Hippocampal formation (tissue), 2 donors: Measurements from ENCODE around the gene LMNB1.
"Not testable (repeated sequence)": the region's sequence is repeated elsewhere in the genome, so short reads cannot be mapped to it uniquely, and the experiment has no call there.

ENCODE experiments used
- DNase-seq, 2 donors: peaks; one replicate each; lab custom pipeline; 2025; lab: John Stamatoyannopoulos, UW

LMNB1 gene

GRCh38 chr5:126778675-126779403 lies 1.9 kb downstream of the LMNB1 start:
- no peak for DNase-seq

GRCh38 chr5:126780165-126780827 lies 3.4 kb downstream of the LMNB1 start:
- DNase-seq: peak; percentile 11 to 67

GRCh38 chr5:126788409-126788808 lies 11.5 kb downstream of the LMNB1 start:
- not testable (repeated sequence) for DNase-seq

GRCh38 chr5:126793097-126793496 lies 16.2 kb downstream of the LMNB1 start:
- DNase-seq: no peak

GRCh38 chr5:126793648-126794047 lies 16.7 kb downstream of the LMNB1 start:
- not testable (repeated sequence) for DNase-seq

- no peak for DNase-seq
Measured at GRCh38 chr5:126794157-126794828, 17.4 kb downstream of the LMNB1 start.

- DNase-seq: no peak
Measured at GRCh38 chr5:126799780-126800179, 22.8 kb downstream of the LMNB1 start.

GRCh38 chr5:126801174-126801991 lies 24.4 kb downstream of the LMNB1 start:
- DNase-seq: no peak

- DNase-seq: peak in 1 of 2 donors; percentile 18
Measured at GRCh38 chr5:126801992-126802294, 25.0 kb downstream of the LMNB1 start.

- no peak for DNase-seq
Measured at GRCh38 chr5:126805063-126805462, 28.1 kb downstream of the LMNB1 start.

- no peak for DNase-seq
Measured at GRCh38 chr5:126808521-126808988, 31.6 kb downstream of the LMNB1 start.

GRCh38 chr5:126809916-126810315 lies 33.0 kb downstream of the LMNB1 start:
- DNase-seq: no peak

GRCh38 chr5:126810596-126811380 lies 33.9 kb downstream of the LMNB1 start:
- DNase-seq: no peak

- no peak for DNase-seq
Measured at GRCh38 chr5:126811515-126812198, 34.7 kb downstream of the LMNB1 start.

- no peak for DNase-seq
Measured at GRCh38 chr5:126812199-126812570, 35.2 kb downstream of the LMNB1 start.

- DNase-seq: not testable (repeated sequence)
Measured at GRCh38 chr5:126813799-126814198, 36.9 kb downstream of the LMNB1 start.

- no peak for DNase-seq
Measured at GRCh38 chr5:126814721-126815404, 37.9 kb downstream of the LMNB1 start.

- DNase-seq: no peak
Measured at GRCh38 chr5:126816649-126817048, 39.7 kb downstream of the LMNB1 start.

GRCh38 chr5:126818736-126819135 lies 41.8 kb downstream of the LMNB1 start:
- DNase-seq: no peak

- no peak for DNase-seq
Measured at GRCh38 chr5:126819253-126819652, 42.3 kb downstream of the LMNB1 start.
